ENCODE measurements around the gene KCTD16. TPM values are rescaled to one million over a fixed set of nuclear protein-coding genes. Genes with fewer than 3 reads are reported as not detected.
A peak's percentile ranks its signal among the peaks of the same experiment; 100 is the strongest.

Gene KCTD16
- total and polyA plus RNA-seq, 8 donors, result 0.57 to 6.6 (median 3.2) TPM

- intact Hi-C loops (cut with DNase I), result no loop called here
- WGBS, 2 donors, result 54 to 58% methylated on average over 2 of the region's 2 CpGs
- DNase-seq (no peak), ATAC-seq (peak in 1 of 4 donors; percentile 14), FAIRE-seq (no peak)
- Histone ChIP-seq H3K27ac (no peak overlapping the region), H3K36me3 (no peaks in the 10 kb centered on the region), H3K4me3 (no peak overlapping the region), H3K27me3 (no peaks in the 10 kb centered on the region), H3K4me1 (peaks cover 12 to 26% (median 19%) of the 10 kb centered on the region in 3 donors), H3K9me3 (no peaks in the 10 kb centered on the region)
- no peak for TF ChIP-seq CTCF (IDR thresholded peaks at IDR 0.05)
These were observed 56.8 kb downstream of the KCTD16 start for GRCh38 chr5:144227363-144227999.

GRCh38 chr5:144230806-144231205, 60.1 kb downstream of the KCTD16 start:
- peaks cover 19 to 45% (median 33%) of the 10 kb centered on the region in 3 donors for H3K4me1 ChIP-seq
- peak; percentile 86 to 95 (median 94) for ATAC-seq
- no peak for FAIRE-seq
- H3K27ac ChIP-seq, result peak overlapping the region in 1 of 4 donors; percentile 39
- DNase-seq, result peak in 3 of 6 donors; percentile 36 to 55 (median 42)
- no peak overlapping the region for H3K4me3 ChIP-seq
- H3K27me3 ChIP-seq, result no peaks in the 10 kb centered on the region
- intact Hi-C loops (cut with DNase I), result no loop called here
- no peaks in the 10 kb centered on the region for H3K36me3 ChIP-seq
- no peak for TF ChIP-seq CTCF (IDR thresholded peaks at IDR 0.05)
- 55 to 56% methylated on average over 4 of the region's 4 CpGs for WGBS, 2 donors
- H3K9me3 ChIP-seq, result no peaks in the 10 kb centered on the region

- ATAC-seq, result peak; percentile 43 to 61 (median 45)
- TF ChIP-seq CTCF (IDR thresholded peaks at IDR 0.05), result no peak
- WGBS, 2 donors, result 36 to 40% methylated on average over 5 of the region's 5 CpGs
- Histone ChIP-seq H3K4me3 (no peak overlapping the region), H3K27ac (no peak overlapping the region), H3K27me3 (no peaks in the 10 kb centered on the region), H3K4me1 (peaks cover 19 to 45% (median 32%) of the 10 kb centered on the region in 3 donors), H3K36me3 (no peaks in the 10 kb centered on the region), H3K9me3 (no peaks in the 10 kb centered on the region)
- intact Hi-C loops (cut with DNase I), result no loop called here
- peak in 2 of 6 donors; percentile 9 to 18 for DNase-seq
- FAIRE-seq, result no peak
These were observed 61.6 kb downstream of the KCTD16 start for GRCh38 chr5:144232285-144232684.

GRCh38 chr5:144236499-144236898, 65.8 kb downstream of the KCTD16 start:
- intact Hi-C loops (cut with DNase I), result no loop called here
- no peaks in the 10 kb centered on the region for H3K36me3 ChIP-seq
- H3K27me3 ChIP-seq, result no peaks in the 10 kb centered on the region
- ATAC-seq, result no peak
- no peak for TF ChIP-seq CTCF (IDR thresholded peaks at IDR 0.05)
- no peak for DNase-seq
- H3K27ac ChIP-seq, result no peak overlapping the region
- H3K4me1 ChIP-seq, result peaks cover 7 to 27% (median 19%) of the 10 kb centered on the region in 3 donors
- H3K4me3 ChIP-seq, result no peak overlapping the region
- 96 to 97% methylated on average over 2 of the region's 2 CpGs for WGBS, 2 donors
- H3K9me3 ChIP-seq, result no peaks in the 10 kb centered on the region
- no peak for FAIRE-seq

GRCh38 chr5:144237851-144238250, 67.2 kb downstream of the KCTD16 start:
- no peaks in the 10 kb centered on the region for H3K27me3 ChIP-seq
- H3K4me1 ChIP-seq, result peaks cover 7 to 15% (median 12%) of the 10 kb centered on the region in 3 donors
- DNase-seq (no peak), FAIRE-seq (no peak), ATAC-seq (peak in 3 of 4 donors; percentile 14 to 66 (median 56))
- no peaks in the 10 kb centered on the region for H3K9me3 ChIP-seq
- no peak for TF ChIP-seq CTCF (IDR thresholded peaks at IDR 0.05)
- no peak overlapping the region for H3K27ac ChIP-seq
- WGBS, 2 donors, result 48 to 50% methylated on average over 2 of the region's 2 CpGs
- intact Hi-C loops (cut with DNase I), result no loop called here
- H3K4me3 ChIP-seq, result no peak overlapping the region
- H3K36me3 ChIP-seq, result no peaks in the 10 kb centered on the region
